GM12864 (cell line): Measurements from ENCODE around the gene NRSN2.

Experiments used
- DNase-seq: peaks from one replicate; pipeline ENCODE4 v3.0.0-alpha.2; 2011; ENCODE audit warnings: low read depth
- H3K4me3 ChIP-seq: 2 replicates; pipeline ENCODE4 v1.5.1; 2011; ENCODE audit warnings: mild to moderate bottlenecking, low read depth, low read length, control low read depth
- CTCF ChIP-seq: IDR thresholded peaks from 2 replicates; pipeline ENCODE4 v1.5.1; 2011; ENCODE audit warnings: low read depth, mild to moderate bottlenecking, moderate library complexity, low read length, control low read depth, inconsistent platforms; ENCODE audit errors: missing control alignments

NRSN2 gene

DNA sequence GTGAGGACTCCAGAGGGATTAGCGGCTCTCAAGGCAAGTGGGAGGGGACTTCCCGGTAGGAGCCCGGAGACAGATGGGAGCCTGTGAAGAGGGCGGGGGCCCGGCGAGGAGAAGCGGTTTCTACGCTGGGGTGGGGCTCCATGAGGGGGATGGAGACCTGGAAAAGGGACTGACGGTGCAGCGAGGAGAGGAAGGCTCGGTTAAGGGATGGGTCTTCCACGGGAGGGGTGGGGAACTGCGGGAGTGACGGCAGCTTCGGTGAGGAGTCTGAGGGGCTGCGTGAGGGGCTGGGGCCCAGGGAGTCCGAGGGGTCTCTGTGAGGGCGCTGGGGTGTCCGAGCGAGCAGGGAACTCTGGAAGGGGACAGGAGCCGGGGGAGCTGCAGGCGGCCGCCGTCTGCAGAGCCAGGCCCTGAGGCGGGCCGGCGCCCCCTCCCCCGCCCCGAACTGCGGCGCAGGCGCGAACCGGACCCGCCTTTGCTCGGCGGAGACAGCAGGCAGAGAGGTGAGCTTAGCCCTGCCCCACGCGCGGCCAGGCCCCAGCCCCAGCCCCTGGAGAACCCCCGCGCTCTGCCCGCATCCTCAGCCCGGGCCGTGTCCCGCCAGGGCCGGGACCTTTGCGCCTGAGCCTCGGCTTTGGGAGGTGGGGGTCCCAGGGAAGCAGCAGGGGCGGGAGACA lies at the start of gene NRSN2:
NRSN2 (plus strand) TSS at position 472 of the 677 bp plus-strand sequence. CDS start 2,533 bp downstream, outside the sequence.
- no peak for TF ChIP-seq CTCF
- DNase-seq, result no peak

DNA sequence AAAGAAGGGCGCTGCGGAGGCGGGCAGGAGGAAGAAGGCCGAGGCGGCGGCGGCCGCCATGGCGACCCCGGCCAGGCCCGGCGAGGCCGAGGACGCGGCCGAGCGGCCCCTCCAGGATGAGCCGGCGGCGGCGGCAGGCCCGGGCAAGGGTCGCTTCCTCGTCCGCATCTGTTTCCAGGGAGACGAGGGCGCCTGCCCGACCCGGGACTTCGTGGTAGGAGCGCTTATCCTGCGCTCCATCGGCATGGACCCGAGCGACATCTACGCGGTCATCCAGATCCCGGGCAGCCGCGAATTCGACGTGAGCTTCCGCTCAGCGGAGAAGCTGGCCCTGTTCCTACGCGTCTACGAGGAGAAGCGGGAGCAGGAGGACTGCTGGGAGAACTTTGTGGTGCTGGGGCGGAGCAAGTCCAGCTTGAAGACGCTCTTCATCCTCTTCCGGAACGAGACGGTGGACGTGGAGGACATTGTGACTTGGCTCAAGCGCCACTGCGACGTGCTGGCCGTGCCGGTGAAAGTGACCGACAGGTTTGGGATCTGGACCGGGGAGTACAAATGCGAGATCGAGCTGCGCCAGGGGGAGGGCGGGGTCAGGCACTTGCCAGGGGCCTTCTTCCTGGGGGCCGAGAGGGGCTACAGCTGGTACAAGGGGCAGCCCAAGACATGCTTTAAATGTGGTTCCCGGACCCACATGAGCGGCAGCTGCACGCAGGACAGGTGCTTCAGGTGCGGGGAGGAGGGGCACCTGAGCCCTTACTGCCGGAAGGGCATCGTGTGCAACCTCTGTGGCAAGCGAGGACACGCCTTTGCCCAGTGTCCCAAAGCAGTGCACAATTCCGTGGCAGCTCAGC lies 48.8 kb upstream of the NRSN2 start:
- TF ChIP-seq CTCF, result no peak
- DNase-seq, result no peak

More for the DNA sequence above, at the start of gene NRSN2:
- peak within 1 kb of the TSS; percentile 87 for H3K4me3 ChIP-seq

DNA sequence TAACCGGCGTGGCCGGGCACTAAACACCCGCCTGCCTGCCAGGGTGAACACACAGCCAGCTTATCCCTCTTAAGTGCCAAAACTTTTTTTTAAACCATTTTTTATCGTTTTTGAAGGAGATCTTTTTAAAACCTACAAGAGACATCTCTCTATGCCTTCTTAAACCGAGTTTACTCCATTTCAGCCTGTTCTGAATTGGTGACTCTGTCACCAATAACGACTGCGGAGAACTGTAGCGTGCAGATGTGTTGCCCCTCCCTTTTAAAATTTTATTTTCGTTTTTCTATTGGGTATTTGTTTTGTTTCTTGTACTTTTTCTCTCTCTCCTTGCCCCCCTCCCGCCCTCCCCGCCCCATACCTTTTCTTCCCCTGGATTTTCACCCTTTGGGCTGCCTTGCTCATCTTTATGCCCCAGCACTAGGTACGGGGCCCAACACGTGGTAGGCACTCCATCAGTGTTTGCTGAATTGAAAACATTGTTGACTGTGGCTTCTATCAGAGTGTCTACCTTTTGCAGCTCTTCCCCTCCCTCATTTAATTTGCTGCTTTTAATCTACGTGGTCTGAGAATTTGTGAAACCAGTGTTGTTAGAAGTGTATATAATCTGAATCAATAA lies 48.0 kb upstream of the NRSN2 start:
- no peak for DNase-seq
- H3K4me3 ChIP-seq, result peak overlapping the region; percentile 92
- no peak for TF ChIP-seq CTCF

More for the DNA sequence above, 48.8 kb upstream of the NRSN2 start:
- peak overlapping the region; percentile 92 for H3K4me3 ChIP-seq

DNA sequence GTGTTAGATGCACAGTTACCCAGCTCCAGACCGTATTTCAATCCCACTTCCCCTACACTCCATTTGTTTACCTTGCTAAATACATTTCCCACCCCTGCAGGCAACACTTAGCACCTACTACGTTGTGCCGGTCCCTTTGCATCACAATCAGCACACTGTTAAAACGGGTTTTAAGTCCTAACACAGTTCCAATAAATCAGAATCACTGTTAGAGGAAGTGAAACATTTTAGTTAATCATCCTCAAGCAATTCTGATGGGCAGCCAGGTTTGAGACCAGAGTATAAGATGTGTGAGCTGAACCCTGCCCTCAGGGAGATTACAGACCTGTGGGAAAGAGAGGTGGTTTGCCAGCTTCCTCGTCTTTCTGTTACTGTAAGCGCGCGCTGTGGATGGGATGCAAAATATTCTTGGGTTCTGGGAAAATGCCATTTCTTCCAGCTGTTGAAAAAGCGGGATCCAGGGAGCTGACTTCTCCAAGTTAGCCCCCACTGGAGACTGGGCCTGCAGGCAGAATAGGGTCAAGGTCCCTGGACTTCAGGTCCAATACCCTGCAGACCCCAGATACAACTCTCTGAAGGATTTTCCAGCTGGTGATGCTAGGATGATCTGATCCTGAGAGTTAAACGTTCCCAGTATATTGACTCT lies 46.4 kb upstream of the NRSN2 start:
- no peak overlapping the region; the same call in 1 of the 2 replicates for H3K4me3 ChIP-seq
- DNase-seq, result no peak
- no peak for TF ChIP-seq CTCF

DNA sequence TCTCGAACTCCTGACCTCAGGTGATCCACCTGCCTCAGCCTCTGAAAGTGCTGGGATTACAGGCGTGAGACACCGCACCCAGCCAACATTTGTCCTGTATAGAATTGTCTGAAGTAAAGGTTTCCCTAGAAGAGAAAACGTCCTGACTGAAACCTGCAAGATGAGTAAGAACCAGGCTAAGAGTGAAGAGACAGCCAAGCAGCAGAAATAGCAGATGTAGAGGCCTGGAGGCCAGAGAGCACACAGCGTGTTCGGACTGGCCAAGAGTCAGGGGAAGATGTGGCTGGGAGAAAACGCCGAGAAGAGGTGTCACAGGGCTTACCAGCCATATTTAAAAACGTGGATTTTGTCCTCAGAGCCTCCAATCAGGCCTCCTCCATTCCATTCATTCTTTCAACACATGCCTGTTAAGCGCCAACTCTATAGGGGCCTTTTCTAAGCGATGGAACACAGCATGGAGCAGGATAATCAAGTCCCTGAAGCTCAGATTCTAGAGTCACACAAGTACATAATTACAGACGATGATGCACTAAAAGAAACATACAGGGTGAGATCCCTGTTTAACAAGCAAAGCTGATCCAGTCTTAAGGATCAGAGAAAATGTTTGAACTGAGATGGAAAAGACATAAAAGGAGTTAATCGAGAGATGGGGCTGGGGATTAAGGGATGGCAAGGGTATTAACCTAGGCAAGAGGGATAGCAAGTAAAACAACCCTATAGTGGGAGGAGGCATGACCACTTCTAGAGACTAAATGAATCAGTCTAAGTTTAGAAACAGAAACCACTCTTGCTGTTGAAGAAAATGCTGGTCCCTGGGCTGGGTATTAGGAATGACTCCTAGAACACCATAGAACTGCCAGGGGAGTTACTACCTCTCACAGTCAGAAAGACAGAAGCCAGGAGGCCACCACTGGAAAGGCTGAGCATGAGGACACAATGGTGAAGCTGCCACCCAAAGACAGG lies 44.7 kb upstream of the NRSN2 start:
- no peak for TF ChIP-seq CTCF
- no peak overlapping the region for H3K4me3 ChIP-seq
- DNase-seq, result no peak

- H3K4me3 ChIP-seq, result no peak overlapping the region
- no peak for DNase-seq
- no peak for TF ChIP-seq CTCF
These were observed 41.2 kb upstream of the NRSN2 start for GRCh38 chr20:305745-306144.
